GM18909 (cell line): ENCODE results near the gene TMEM54.

Source experiments
- ATAC-seq: cut with Tn5 transposase; IDR thresholded peaks from one replicate; pipeline ENCODE4 v1.9.1; 2021; ENCODE audit warnings: mild to moderate bottlenecking; ENCODE audit not compliant: unreplicated experiment, poor library complexity

The TMEM54 gene

DNA sequence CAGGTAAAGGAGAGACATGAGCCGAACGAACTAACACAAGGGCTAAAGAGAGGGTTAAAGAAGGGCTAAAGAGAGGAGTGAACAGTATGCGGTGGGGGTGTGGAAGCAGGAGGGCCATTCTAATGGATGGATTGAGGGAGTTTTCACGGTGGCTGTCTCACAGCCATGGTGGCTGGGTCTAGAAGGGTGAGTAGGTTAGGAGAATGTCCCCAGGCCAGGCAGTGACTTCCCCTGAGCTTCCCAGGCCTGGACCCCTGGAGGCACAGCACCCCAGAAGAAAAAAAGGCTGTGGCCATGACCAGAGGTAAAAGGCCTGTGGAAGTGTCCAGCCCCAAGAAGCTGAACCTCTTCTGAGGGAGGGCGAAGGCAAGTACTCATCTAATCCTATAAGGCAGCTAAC is 34.0 kb downstream of the TMEM54 start:
- no peak for ATAC-seq

DNA sequence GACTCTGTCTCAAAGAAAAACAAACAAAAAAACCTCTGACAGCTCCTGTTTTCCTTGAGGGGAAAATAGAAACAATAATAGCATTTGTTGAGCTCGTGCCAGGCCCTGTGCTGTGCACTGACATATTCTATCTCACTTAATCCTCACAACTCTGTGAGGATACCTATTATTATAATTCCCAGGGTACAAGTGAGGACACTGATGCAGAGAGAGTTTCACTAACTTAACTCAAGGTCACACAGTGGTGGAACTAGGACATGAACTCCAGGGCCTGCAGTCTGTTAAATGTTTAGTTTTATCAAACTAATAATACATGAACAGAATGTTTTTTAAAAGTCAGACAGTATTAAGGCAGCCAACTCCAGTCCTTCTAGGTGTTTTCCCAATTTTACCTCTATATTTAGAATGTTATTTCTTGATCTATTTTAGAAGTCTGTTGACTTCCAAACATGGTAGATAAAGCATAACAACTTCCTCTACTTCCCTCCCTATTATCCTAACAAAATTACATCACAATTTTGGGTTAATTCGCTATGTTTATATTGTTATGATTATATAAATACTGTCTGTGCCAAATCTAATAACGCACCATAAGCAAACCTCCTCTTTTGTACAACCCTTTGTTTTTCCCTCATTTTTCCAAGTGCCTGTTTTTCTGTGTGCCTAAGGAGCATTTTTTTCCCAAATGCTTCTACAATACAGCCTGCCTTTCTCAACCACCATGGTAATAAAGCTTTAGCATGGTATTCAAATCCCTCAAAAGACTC is 35.4 kb downstream of the TMEM54 start:
- ATAC-seq, result no peak

DNA sequence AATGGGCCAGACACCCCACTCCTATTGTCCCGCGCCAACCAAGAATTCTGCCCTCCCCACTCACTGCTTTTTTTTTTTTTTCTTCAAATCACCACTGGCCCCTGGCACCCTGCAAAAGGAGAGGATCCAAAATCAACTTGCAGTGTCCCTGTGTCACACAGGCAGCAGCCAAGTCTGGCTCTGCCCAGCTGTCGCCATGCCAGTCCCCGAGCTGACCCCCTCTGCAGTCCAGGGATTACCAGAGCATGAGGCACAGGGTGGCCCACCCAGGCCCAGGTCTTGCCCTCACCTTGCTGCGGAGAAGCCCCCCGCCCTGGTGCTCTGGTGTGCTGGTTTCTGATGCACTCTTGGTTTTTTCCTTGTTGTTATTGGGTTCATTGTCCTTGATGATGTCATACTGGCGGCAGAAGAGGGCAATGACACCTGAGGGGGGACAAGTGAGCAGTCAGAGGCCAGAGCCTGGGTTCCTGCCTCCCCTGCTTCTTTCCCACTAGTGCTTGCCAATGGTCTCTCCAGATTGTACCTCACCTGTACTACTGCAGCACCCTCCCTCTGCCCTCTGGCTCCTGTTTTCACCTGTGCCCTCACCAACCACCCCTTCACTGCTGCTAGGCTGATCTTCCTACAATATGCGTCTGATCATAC is 36.7 kb downstream of the TMEM54 start:
- ATAC-seq, result no peak

GRCh38 chr1:32863881-32864245 is 37.3 kb downstream of the TMEM54 start:
- no peak for ATAC-seq

- no peak for ATAC-seq
Measured at GRCh38 chr1:32863218-32863880, 37.8 kb downstream of the TMEM54 start.

DNA sequence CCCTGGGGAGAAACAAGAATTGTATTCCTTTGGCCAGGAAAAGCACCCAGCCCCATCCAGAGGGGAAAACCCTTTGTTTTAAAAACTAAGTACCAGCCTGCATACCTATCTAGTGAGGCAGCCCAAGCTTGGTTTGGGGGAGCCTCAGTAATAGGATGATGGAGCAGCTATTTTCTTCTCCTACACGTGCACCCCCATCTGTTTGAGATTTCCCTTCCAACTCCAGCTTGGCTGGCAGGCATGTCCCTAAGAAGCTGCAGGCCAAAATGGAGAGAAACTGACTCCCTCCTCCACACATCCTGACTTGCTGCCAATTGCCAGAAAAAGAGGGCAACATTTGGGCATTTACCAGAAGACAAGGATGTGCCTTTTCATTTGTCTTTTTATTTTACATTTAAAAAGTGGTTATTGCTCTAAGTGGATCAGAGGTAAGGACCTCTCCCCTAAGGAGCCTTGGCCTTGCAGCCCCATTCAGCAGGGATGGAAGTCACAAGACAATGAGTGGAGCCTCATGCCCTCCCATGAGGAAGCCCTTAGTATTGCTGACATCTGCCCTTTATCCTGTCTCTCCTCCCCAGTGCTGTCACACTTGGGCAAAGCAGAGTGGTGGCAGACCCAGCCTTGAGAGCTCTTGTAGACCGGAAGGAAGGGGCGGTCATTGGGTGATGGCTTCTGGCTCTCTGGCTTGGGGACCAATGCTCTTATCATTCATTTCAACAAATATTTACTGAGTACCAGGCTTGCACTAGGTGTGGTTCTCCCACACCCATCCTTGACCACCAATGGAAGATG is 39.1 kb downstream of the TMEM54 start:
- ATAC-seq, result no peak

DNA sequence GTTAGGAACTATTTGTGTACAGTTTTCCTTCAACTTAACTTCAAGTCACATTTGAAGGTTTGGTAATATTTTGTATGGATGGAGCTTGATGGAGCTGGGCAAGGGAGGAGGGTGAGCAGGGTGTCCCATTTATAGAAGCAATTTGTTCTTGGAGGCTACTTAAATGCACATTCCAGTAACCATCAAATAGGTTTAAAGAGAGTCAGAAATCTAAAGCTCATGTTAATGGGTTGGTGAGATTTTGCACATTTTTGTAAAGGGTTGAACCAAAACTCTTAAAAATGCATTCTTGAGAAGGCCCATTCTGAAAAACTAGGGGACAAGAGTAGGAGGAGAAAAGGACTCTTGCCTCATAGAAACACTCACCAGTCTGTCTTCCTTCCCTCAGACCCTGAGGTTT is 40.6 kb downstream of the TMEM54 start:
- ATAC-seq, result no peak

- no peak for ATAC-seq
Measured at GRCh38 chr1:32859915-32860314, 41.3 kb downstream of the TMEM54 start.

DNA sequence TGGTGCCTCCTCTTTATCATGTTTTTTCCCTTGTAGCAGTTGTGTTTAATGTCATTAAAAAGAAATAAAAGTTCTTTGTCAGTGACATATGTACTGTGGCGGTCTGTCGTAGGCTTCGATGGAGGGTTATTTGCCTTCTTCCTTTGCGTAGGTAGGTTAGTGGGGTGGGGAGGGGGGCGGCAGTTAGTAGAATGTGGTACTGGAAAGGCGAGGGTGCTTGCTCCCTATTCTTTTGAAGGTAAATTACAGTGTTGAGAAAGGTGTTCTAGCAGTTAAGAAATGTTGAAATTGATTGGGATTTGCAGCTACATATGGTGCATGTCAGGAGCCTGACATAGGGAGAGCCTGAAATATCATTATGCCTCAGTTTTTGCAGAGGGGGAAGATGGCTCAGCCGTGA is 42.4 kb downstream of the TMEM54 start:
- no peak for ATAC-seq

GRCh38 chr1:32858136-32858535 is 43.1 kb downstream of the TMEM54 start:
- ATAC-seq, result no peak

DNA sequence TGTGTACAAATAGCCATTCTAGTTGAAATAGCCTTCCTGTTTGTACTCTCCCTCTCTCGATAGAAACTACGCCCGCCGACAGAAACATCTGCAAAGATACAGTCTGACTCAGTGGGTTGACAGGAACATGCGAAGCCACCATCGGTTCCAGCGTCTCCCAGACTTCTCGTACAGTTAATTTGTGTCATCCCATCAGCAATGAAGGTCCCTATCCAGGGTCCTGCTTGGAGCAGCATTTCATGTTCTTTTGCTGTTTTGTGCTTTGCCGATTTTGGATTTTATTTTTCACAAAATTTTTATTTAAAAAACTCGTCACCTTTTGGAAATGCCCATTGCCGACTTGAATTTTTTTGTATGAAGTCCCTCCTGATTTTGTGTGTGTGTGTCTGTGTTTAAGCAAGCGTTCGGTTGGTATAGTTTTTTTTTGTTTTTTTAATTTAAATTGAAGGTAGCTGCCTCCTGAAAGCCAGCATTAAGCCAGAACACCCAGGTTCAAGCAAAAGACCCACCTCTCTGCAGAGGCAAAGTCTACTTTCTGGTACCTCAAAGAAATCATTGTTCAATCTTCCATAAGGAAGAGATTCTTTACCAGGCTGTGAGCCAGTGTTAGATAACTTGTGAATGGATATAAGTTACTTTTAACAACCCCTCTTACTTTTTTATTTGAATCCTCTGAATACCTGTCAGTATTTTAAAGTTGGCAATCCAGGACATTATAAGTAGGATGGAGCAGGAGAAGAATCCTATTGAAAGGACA is 45.1 kb downstream of the TMEM54 start:
- no peak for ATAC-seq

DNA sequence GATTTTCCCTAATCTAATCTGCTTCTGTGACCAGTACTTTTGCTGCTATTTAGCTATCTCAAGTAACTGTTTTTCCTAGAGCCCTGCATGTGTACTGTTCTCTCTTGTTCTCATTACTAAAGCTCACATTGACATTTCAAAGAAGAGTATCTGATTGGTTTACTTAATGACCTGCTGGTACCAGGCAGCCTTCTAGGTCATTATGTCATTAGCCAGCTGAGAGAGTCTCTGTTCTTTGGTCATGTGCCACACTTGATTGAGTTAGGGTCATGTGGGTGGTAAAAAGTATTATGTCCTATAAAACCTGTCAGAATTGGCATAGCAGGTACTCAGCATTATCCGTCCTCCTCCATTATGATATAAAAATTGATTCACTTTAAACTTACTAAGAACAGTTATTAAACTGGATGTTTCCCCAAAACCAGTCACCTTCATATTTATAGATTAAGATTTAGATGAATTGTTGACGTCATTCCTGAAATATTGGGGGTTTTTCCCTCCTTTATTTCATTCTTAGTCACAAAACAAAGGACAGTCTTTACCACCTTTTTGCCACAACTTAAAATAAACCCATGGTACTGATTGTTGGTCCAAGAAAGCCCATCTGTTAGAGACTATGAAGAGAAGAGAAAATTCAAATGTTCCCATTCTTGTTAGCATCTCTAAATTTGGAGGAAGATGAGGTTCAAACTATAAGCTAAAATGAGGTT is 52.7 kb downstream of the TMEM54 start:
- no peak for ATAC-seq
